HG03139 (cell line): ENCODE measurements around the gene ADAM12.

Experiments
- ATAC-seq: cut with Tn5 transposase; IDR thresholded peaks from one replicate; pipeline ENCODE4 v1.9.1; 2021; ENCODE audit not compliant: unreplicated experiment

Gene ADAM12

GRCh38 chr10:126124046-126124445 lies 264.2 kb downstream of the ADAM12 start:
- no peak for ATAC-seq

GRCh38 chr10:126123466-126123865 lies 264.8 kb downstream of the ADAM12 start:
- no peak for ATAC-seq

DNA sequence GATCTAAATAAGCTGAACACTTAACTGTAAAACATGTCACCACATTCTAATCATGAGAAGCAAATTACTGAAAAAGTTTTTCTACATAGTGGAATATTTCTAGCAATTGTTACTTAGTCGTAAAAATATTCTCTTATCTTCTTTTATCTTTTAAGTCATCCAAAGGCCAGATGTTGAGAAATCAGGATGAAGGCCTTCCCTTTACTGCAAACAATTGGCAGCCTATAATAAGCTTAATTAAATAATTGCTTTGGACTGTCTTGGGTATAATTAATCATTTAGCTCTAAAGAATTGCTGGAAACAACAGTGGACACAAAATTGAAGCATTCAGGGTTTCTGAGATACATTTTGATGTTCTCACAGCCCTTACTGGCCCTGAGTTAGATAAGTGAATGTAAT lies 265.4 kb downstream of the ADAM12 start:
- no peak for ATAC-seq

GRCh38 chr10:126119599-126119998 lies 268.7 kb downstream of the ADAM12 start:
- ATAC-seq, result no peak

DNA sequence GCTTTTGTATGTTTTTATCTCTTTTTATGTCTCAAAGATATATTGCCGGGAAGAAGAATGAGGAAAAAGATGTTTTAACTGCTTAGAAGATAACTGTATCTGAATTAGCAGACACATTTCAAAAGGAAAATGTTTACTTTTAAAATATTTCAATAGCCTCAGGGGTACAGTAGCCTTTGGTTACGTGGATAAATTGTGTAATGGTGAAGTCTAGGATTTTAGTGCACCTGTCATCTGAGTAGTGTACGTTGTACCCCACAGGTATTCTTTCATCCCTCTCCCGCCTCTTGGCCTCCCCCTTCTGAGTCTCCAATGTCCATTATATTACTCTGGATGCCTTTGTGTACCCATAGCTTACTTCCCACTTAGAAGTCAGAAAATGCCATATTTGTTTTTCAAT lies 269.8 kb downstream of the ADAM12 start:
- no peak for ATAC-seq

- no peak for ATAC-seq
Measured at GRCh38 chr10:126117196-126117595, 271.1 kb downstream of the ADAM12 start.

DNA sequence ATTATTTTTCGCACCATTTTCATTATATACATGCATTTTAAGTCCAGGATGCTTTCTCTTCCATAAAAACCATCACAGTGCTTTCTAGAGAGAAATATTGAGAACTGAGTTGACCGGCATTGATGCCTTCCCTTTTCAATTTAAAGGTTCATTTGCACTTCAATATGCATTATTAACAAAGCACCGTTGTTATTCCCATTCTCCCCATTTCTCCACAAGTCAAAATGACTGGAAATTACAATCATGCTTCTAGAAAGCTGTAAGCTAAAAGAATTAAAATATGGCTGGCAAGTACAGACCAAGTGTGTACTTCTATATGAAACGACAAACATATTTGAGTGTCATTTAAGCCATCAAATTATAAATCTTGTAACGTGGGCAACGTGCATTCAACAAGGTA lies 272.4 kb downstream of the ADAM12 start:
- no peak for ATAC-seq

DNA sequence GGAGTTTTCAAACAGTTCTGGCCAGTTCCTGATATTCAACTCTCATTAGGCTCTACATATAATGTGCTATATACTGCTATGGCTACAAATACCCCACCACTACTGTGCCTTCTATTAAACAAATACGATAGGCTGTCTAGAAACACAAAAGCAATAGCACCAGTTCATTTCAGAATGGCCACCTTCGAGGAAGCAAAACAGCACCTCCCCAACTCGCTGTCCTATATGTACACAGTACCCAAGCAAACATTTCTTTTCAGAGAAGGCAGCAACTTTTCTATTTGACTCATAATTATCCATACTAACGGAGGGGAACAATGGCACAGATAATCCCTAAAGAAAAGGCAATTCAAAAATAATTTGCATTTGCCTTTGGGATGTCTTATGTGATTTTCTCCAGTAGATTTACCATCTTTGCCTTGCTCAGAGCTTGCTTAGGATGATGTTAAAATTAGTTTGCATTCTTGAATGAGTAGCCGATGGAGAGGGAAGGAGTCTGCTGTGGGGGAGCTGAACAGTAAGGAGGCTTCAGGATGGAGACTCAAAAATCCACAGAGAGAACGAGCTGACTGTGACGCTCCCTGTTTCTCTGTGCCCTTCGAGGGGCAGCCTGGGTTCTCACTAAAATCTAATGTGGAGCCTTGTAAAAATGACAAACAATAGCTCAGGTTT lies 273.3 kb downstream of the ADAM12 start:
- no peak for ATAC-seq

GRCh38 chr10:126111516-126111915 lies 276.8 kb downstream of the ADAM12 start:
- no peak for ATAC-seq

DNA sequence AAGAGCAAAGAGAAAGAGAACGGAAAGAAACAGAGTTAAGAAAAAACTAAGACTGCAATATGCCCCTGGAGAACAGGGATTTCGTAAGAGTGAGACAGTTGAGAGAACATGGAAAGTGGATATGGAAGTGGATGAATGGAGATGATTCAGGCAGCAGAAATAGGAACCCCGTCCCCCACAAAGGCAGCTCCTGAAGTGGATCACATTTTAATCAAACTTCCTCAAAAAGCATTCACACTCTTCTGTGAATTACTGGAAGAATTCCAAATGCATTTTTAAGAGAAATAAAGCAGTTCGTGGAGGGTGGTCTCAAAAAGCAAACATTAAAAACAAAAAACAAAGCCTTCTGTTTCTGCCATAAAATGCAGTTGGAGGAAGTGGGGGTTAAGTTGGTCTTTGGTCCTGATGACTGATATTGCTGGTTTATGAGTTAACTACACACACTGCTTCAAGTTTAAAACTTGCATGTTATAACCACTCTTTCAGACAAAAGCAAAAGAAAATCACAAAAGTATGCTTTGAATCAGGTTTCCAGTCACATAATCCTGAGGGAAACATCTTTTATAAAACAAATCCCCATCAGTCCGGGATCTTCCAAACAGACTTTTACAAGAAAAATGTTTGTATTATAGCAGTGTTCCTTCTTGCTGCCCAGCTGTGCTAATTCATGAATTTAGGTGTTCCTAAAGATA lies 277.6 kb downstream of the ADAM12 start:
- ATAC-seq, result no peak

- ATAC-seq, result no peak
Measured at GRCh38 chr10:126109893-126110292, 278.4 kb downstream of the ADAM12 start.

DNA sequence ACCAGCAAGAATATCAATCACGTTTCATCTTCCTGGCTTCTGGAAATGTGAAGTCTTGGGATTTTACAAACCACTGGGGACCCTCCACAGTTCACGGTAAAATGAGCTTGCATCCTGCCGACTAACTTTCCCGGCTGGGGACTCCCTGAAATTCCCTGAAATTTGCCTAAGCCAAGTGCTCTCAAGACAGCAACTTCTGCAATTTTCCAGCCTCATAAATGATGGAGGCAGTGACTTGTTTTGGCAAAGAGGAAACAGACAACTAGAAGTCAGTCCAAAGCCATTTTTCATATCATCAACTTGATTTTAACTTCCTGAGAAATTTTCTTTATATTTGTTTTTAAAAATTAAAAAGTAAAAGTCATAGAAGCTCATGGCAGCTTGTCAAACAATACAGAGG lies 279.6 kb downstream of the ADAM12 start:
- ATAC-seq, result no peak

- no peak for ATAC-seq
Measured at GRCh38 chr10:126104767-126105166, 283.5 kb downstream of the ADAM12 start.

DNA sequence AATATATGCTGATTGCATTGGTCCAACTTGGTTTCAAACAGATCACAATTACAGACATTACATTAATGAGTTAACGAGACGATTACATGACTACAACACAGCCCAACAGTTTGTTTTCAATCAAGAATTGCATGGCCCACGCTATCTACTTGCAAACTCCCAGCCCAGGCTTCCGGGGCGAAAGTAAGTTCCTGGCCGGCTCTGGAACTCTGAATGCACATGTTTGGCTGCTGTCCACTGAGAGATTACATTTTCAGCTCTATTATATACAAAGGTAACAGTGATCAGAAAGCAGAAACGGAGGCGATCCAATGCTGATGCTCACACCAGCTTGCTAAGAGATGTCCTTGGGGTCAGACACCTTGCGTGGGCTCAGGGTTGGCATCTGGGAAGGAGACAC lies 285.6 kb downstream of the ADAM12 start:
- ATAC-seq, result no peak

DNA sequence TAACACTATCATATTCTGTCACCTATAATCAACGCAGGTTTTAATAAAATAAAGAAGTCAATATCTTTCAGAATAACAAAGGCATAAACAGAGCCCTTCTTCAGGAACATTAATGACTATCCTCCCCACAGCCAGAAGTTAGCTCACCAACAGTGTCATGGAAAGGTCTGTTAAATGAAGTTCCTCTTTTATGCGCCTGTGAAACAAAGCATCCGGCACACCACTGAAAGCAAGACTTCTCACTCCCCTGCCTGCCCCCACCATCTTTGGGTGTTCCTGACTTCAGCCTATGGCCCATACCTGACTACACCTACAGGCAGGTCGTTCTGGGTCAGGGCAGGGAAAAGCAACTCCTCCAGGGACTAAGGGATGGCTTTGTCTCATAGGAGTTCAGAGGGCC lies 286.5 kb downstream of the ADAM12 start:
- no peak for ATAC-seq

DNA sequence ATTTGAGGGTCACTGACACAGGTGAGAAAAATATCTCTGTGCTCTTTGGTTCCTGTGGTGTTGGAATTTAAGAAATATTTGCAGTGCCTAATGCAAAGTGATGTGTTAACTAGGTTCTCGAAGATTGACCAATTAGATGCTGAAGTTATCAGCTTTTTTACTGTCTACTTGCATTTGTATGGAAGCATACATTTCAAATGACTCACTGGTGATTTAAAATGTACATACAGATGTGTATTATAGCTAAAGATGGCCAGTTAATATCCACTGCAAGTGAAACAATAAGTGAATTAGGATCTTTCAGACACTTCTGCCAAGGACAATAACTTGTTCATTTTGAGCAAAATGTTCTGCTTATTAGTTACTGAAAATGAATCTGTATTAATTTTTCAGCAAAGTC lies 287.0 kb downstream of the ADAM12 start:
- ATAC-seq, result no peak

GRCh38 chr10:126099366-126099765 lies 288.9 kb downstream of the ADAM12 start:
- no peak for ATAC-seq

DNA sequence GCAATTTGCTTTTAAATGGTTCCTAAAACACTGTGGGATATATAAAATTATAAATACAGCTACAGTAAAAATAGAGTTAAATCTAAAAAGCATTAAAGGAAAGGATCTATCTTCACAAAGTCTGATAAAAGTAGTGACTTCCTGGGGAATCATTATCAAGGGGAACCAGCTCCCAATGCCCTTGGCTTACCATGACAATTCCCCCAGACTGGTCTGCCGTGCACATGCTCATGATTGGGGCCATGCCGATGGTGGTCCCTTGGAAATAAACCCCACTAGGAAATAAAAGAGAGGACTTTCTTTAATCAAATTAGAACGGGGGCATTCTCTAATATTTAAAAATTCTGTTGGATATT lies 290.1 kb downstream of the ADAM12 start:
- ATAC-seq, result no peak

GRCh38 chr10:126097558-126098225 lies 290.6 kb downstream of the ADAM12 start:
- no peak for ATAC-seq

DNA sequence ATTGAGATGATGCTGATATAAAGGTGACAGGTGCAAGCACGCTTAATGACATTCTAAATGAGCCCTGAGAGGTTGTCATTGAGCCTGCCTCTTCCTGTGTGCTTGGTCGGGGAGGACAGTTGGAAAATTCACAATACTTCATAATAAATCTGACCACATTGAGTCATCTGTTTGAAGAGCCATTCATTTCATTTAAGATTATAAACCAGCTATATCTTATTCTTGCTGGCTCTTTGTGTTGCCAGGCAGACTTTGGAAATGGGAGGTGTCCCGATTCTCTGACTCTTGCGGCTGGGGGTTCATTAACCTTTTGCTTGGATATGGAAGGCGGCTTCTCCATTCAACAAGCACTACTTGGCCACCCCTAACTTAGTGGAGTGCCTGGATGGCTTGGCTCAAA lies 293.7 kb downstream of the ADAM12 start:
- no peak for ATAC-seq

DNA sequence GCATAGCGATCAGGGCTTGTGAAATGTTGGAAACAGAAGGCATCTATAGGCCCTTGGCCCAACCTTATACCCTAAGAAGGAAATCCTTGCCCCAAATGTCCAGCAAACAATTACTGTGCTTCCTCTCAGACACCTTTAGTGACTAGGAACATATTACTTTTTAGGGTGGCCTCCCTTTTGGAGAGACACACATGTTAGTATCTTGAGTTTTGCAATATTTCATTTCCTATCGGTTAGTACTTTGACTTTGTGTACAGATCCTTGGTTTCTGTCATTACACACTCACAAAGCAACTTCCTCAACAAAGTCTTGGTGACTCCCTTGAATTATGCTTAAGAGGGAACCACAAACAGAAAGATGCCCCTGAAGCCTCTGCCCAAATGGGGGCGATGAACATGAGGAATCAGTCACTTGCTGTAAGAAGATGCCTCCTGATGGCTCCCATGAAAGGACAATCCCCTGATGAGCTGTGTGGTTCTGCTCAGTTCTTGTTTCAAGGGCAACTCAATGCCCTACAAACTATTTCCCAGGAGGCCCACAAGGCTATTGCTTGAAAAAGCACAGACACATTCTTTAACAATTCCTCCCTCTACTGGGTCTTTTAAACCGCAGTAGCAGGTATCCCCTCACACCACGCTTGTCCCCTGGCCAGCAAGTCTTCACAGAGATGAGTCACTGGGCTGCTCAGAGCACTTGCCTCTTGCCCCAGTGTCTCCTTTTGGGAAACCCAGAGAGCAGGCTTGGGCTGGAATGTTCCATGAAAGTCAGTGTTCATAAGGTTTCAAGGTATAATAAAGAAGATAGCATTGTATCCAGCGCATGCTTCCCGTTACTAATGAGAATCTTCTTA lies 295.7 kb downstream of the ADAM12 start:
- no peak for ATAC-seq
